ENCODE results near the gene ABHD8. TPM values are rescaled to one million over a fixed set of nuclear protein-coding genes. Genes with fewer than 3 reads are reported as not detected.
A peak's percentile ranks its signal among the peaks of the same experiment; 100 is the strongest.

Gene ABHD8
- total and polyA plus RNA-seq, 2 experiments from 2014 or later, result 5.5 to 16.5 TPM

DNA sequence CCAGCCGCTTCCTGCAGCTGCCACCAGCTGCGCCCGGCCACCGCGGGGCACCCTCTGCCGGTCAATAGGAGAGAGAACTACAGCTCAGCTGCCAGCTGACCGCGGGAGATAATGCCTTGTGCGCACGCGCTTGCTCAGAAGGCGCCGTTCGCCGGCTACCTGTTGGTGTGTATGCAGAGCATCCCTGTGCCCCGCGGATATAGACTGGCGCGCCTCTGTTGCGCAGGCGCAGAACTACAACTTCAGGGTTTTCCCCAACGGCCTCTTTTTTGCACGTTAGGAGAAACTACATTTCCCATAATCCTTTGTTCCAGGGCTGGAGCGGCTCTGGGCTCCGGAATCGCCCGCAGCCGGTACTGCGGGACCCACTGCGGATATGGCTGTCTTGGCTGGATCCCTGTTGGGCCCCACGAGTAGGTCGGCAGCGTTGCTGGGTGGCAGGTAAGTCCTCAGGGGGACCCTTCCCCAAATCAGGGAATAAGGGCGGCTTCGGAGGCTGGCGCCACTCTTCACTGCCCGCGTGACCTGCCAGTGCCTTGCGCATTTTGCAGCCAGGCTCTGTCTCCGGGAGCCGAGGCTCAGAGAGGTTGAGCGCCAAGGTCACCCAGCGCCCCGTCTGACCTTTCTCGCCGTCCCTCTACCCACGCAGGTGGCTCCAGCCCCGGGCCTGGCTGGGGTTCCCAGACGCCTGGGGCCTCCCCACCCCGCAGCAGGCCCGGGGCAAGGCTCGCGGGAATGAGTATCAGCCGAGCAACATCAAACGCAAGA, 2.5 kb upstream of the ABHD8 start, which contains the start of gene MRPL34:
MRPL34 (plus strand) TSS at position 356 of the 768 bp plus-strand sequence; CDS start at position 377, 21 bp downstream.
- Mint-ChIP-seq H3K9me3 (no peaks in the 10 kb centered on the region; the same call in 1 of the 3 replicates), H3K4me3 (peak within 1 kb of the TSS; percentile 95), H3K27me3 (ENCODE audit: insufficient read depth, low read depth, poor library complexity) (peaks cover 31% of the 10 kb centered on the region), H3K27ac (peak within 1 kb of the TSS; percentile 97), H3K4me1 (peaks cover 41% of the 10 kb centered on the region), H3K36me3 (ENCODE audit: low read depth) (peaks cover 10% of the 10 kb centered on the region)
- ATAC-seq (peak; percentile 43), DNase-seq (ENCODE audit: low spot score) (peak; percentile 99)
- H3K4me2 ChIP-seq, result peak within 1 kb of the TSS; percentile 79
- TF ChIP-seq NANOG (IDR thresholded peaks at IDR 0.05; ENCODE audit: borderline replicate concordance) (no peak), STAT1 (IDR thresholded peaks at IDR 0.05; ENCODE audit: unreplicated experiment) (no peak), ZNF114 (CRISPR knock-in tag; IDR thresholded peaks at IDR 0.05) (no peak), JUNB (IDR thresholded peaks at IDR 0.05; ENCODE audit: unreplicated experiment) (no peak), CREB1 (CRISPR knock-in tag; IDR thresholded peaks at IDR 0.05; ENCODE audit: low read depth) (no peak), ZNF331 (CRISPR knock-in tag; IDR thresholded peaks at IDR 0.05; ENCODE audit: low read depth) (no peak), POLR2AphosphoS5 (IDR thresholded peaks at IDR 0.05; ENCODE audit: low read depth) (peak; percentile 79)
- TF ChIP-seq, protein P1, sequence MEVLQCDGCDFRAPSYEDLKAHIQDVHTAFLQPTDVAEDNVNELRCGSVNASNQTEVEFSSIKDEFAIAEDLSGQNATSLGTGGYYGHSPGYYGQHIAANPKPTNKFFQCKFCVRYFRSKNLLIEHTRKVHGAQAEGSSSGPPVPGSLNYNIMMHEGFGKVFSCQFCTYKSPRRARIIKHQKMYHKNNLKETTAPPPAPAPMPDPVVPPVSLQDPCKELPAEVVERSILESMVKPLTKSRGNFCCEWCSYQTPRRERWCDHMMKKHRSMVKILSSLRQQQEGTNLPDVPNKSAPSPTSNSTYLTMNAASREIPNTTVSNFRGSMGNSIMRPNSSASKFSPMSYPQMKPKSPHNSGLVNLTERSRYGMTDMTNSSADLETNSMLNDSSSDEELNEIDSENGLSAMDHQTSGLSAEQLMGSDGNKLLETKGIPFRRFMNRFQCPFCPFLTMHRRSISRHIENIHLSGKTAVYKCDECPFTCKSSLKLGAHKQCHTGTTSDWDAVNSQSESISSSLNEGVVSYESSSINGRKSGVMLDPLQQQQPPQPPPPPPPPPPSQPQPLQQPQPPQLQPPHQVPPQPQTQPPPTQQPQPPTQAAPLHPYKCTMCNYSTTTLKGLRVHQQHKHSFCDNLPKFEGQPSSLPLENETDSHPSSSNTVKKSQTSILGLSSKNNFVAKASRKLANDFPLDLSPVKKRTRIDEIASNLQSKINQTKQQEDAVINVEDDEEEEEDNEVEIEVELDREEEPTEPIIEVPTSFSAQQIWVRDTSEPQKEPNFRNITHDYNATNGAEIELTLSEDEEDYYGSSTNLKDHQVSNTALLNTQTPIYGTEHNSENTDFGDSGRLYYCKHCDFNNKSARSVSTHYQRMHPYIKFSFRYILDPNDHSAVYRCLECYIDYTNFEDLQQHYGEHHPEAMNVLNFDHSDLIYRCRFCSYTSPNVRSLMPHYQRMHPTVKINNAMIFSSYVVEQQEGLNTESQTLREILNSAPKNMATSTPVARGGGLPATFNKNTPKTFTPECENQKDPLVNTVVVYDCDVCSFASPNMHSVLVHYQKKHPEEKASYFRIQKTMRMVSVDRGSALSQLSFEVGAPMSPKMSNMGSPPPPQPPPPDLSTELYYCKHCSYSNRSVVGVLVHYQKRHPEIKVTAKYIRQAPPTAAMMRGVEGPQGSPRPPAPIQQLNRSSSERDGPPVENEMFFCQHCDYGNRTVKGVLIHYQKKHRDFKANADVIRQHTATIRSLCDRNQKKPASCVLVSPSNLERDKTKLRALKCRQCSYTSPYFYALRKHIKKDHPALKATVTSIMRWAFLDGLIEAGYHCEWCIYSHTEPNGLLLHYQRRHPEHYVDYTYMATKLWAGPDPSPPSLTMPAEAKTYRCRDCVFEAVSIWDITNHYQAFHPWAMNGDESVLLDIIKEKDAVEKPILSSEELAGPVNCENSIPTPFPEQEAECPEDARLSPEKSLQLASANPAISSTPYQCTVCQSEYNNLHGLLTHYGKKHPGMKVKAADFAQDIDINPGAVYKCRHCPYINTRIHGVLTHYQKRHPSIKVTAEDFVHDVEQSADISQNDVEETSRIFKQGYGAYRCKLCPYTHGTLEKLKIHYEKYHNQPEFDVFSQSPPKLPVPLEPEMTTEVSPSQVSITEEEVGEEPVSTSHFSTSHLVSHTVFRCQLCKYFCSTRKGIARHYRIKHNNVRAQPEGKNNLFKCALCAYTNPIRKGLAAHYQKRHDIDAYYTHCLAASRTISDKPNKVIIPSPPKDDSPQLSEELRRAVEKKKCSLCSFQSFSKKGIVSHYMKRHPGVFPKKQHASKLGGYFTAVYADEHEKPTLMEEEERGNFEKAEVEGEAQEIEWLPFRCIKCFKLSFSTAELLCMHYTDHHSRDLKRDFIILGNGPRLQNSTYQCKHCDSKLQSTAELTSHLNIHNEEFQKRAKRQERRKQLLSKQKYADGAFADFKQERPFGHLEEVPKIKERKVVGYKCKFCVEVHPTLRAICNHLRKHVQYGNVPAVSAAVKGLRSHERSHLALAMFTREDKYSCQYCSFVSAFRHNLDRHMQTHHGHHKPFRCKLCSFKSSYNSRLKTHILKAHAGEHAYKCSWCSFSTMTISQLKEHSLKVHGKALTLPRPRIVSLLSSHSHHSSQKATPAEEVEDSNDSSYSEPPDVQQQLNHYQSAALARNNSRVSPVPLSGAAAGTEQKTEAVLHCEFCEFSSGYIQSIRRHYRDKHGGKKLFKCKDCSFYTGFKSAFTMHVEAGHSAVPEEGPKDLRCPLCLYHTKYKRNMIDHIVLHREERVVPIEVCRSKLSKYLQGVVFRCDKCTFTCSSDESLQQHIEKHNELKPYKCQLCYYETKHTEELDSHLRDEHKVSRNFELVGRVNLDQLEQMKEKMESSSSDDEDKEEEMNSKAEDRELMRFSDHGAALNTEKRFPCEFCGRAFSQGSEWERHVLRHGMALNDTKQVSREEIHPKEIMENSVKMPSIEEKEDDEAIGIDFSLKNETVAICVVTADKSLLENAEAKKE (CRISPR knock-in tag; IDR thresholded peaks at IDR 0.05), result no peak
- TF ChIP-seq, protein P2, sequence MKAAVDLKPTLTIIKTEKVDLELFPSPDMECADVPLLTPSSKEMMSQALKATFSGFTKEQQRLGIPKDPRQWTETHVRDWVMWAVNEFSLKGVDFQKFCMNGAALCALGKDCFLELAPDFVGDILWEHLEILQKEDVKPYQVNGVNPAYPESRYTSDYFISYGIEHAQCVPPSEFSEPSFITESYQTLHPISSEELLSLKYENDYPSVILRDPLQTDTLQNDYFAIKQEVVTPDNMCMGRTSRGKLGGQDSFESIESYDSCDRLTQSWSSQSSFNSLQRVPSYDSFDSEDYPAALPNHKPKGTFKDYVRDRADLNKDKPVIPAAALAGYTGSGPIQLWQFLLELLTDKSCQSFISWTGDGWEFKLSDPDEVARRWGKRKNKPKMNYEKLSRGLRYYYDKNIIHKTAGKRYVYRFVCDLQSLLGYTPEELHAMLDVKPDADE (IDR thresholded peaks at IDR 0.05), result peak; percentile 67; the same call in 1 of the 2 replicates
- TF ChIP-seq, protein P3, sequence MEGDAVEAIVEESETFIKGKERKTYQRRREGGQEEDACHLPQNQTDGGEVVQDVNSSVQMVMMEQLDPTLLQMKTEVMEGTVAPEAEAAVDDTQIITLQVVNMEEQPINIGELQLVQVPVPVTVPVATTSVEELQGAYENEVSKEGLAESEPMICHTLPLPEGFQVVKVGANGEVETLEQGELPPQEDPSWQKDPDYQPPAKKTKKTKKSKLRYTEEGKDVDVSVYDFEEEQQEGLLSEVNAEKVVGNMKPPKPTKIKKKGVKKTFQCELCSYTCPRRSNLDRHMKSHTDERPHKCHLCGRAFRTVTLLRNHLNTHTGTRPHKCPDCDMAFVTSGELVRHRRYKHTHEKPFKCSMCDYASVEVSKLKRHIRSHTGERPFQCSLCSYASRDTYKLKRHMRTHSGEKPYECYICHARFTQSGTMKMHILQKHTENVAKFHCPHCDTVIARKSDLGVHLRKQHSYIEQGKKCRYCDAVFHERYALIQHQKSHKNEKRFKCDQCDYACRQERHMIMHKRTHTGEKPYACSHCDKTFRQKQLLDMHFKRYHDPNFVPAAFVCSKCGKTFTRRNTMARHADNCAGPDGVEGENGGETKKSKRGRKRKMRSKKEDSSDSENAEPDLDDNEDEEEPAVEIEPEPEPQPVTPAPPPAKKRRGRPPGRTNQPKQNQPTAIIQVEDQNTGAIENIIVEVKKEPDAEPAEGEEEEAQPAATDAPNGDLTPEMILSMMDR (conservative IDR thresholded peaks at IDR 0.05; ENCODE audit: low read depth in 2 of 2), result peak; percentile 65 to 74
- TF ChIP-seq, protein P4, sequence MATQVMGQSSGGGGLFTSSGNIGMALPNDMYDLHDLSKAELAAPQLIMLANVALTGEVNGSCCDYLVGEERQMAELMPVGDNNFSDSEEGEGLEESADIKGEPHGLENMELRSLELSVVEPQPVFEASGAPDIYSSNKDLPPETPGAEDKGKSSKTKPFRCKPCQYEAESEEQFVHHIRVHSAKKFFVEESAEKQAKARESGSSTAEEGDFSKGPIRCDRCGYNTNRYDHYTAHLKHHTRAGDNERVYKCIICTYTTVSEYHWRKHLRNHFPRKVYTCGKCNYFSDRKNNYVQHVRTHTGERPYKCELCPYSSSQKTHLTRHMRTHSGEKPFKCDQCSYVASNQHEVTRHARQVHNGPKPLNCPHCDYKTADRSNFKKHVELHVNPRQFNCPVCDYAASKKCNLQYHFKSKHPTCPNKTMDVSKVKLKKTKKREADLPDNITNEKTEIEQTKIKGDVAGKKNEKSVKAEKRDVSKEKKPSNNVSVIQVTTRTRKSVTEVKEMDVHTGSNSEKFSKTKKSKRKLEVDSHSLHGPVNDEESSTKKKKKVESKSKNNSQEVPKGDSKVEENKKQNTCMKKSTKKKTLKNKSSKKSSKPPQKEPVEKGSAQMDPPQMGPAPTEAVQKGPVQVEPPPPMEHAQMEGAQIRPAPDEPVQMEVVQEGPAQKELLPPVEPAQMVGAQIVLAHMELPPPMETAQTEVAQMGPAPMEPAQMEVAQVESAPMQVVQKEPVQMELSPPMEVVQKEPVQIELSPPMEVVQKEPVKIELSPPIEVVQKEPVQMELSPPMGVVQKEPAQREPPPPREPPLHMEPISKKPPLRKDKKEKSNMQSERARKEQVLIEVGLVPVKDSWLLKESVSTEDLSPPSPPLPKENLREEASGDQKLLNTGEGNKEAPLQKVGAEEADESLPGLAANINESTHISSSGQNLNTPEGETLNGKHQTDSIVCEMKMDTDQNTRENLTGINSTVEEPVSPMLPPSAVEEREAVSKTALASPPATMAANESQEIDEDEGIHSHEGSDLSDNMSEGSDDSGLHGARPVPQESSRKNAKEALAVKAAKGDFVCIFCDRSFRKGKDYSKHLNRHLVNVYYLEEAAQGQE (IDR thresholded peaks at IDR 0.05; ENCODE audit: unreplicated experiment), result no peak
- H3K27me3 ChIP-seq (ENCODE audit: insufficient read depth), result no peaks in the 10 kb centered on the region
- H3K79me2 ChIP-seq (replicated peaks; ENCODE audit: insufficient read depth), result peaks cover 20% of the 10 kb centered on the region
- peaks cover 44% of the 10 kb centered on the region for H3K4me1 ChIP-seq (ENCODE audit: insufficient read depth)
- no peaks in the 10 kb centered on the region for H3K36me3 ChIP-seq (ENCODE audit: insufficient read depth)
- peak within 1 kb of the TSS; percentile 92 for H3K27ac ChIP-seq (ENCODE audit: low read depth)
- H3K9me2 ChIP-seq (ENCODE audit: insufficient read depth), result no peaks in the 10 kb centered on the region
- peaks cover 10% of the 10 kb centered on the region for H4K20me1 ChIP-seq (replicated peaks; ENCODE audit: insufficient read depth)
- peaks cover 44% of the 10 kb centered on the region for H3F3A ChIP-seq (replicated peaks; ENCODE audit: low read depth)
- peak within 1 kb of the TSS; percentile 11; the same call in 1 of the 2 replicates for H2AFZ ChIP-seq
- H3K4me3 ChIP-seq, result peak within 1 kb of the TSS; percentile 91
